Limb (tissue), 2 donors: ENCODE measurements around the gene IGHMBP2.

Experiments used
- DNase-seq, 2 donors: peaks; one replicate each; pipeline ENCODE4 v3.0.0-alpha.2; 2016; ENCODE audit errors: extremely low spot score in 2 of 2

Gene IGHMBP2

DNA sequence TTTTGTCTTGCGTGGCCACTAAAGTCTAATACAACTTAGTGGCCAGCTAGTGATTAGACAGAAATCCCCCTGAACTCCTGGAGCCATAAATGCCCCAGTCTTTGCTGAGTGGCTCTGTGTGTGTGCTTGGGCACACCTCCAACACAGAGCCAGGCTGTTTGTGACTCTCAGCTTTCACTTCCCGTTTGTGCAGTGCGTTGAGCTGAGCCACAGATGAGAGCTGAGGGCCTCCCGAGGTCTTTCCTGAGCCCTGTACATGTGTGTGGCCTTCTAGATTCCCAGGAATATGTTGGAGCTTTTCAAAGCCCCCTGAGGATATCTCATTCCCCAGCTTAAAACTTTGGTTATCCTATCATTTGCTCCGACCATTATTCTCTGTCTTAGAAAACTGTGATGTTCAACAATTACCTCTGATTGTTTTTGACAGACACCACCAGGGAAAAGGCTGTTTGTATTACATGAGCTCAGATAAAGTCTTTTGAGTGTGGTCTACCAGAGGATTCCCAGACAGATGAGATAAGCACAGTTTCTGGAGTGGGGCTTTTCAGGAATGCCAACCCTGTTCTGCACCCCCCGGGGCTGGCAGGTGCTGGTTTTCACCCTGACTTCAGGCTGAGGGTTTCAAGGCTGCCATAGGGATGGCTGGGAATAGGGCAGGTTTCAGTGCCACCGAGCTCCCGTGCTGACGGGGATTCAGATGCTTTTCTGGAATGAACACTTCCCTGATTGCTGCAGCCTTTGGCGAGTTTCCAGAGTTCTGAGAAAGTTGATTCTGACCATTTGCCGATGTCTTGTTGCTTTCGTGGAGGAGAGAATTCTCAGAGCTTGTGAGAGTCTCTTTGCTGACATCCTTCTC is 23.8 kb downstream of the IGHMBP2 start:
- DNase-seq: no peak

DNA sequence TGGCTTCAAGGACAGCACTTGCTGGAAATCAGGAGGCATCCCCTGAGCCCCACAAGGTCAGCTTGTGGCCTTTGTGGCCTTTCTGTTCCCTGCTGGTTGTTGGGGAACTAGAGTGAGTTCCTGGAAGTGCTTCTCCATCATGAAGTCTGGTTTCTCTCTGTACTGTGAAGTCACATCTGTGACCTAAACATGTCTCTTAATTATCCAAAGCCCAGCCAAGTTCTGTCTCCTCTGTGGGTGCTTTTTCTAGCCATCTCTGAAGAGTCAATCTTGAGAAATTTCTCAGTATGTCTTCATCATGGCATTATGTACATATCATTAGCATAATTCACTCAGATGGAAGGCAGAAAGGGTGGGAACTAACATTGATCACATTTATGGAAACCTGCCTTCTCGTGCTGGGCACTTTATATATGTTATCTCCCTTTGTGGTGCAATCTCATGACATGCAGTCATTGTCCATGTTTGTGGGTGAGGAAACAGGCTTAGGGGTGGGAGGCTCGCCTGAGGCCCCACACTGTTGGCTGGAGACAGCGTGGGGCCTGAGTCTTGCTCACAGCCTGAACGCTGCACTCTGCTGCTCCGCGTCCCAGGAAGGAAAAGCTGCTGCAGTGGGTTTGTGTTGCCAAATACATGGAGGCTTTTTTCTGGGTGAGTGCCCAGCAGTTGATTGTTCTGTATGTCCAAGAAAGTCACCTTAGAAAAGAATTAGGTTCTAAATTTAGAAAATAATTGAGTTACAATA is 24.6 kb downstream of the IGHMBP2 start:
- no peak for DNase-seq

DNA sequence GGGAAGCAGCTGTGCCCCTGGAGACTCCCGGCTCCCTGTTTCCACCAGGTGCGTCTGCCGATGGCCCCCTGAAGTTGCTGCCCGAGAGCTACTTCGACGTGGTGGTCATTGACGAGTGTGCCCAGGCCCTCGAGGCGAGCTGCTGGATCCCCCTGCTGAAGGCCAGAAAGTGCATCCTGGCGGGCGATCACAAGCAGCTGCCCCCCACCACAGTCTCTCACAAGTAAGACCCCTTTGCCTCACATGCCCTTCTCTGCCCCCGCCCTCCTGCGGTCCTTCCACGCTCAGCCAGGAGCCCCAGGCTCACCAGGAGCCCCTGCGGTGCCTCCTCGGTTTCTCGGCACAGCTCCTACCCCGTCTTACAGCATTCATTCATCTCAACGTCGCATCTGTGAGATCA is 25.4 kb downstream of the IGHMBP2 start:
- DNase-seq: no peak

DNA sequence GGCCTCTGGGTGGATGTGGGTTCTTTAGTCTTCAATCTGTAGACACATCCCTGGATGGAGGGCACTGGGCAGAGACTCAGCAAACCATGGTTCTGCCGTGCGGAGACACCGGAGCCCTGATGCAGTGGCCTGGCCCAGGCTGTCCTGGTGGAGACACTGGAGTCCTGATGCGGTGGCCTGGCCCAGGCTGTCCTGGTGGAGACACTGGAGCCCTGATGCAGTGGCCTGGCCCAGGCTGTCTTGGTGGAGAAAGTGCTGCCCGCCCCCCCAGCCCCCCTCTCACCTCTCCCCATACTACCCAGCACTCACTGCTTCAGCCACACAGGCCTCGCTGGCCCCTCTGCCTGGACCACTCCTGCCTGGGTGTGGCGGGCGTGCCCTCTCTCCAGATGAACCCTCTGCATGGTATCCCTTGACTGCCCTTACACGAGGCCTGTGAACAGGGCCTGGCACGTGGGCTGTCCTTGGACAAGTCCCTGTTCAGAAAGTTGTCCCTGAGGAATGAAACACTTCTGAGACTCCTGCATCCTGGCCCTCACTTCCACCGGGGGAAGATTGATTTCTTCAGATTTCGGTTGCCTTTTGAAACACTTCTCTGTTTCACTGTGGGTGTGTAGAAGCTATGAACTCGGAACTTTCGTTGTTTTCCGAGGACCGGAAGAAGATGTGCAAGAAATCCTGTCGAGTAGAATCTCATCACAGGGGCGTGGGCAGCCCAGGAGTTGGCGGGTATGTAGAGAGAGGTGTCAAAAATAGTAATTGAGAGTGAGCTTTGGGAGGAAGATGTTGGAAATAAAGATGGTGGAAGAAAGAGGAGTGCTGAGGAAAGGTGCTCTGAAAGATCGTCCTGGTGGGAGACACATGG is 26.2 kb downstream of the IGHMBP2 start:
- no peak for DNase-seq

DNA sequence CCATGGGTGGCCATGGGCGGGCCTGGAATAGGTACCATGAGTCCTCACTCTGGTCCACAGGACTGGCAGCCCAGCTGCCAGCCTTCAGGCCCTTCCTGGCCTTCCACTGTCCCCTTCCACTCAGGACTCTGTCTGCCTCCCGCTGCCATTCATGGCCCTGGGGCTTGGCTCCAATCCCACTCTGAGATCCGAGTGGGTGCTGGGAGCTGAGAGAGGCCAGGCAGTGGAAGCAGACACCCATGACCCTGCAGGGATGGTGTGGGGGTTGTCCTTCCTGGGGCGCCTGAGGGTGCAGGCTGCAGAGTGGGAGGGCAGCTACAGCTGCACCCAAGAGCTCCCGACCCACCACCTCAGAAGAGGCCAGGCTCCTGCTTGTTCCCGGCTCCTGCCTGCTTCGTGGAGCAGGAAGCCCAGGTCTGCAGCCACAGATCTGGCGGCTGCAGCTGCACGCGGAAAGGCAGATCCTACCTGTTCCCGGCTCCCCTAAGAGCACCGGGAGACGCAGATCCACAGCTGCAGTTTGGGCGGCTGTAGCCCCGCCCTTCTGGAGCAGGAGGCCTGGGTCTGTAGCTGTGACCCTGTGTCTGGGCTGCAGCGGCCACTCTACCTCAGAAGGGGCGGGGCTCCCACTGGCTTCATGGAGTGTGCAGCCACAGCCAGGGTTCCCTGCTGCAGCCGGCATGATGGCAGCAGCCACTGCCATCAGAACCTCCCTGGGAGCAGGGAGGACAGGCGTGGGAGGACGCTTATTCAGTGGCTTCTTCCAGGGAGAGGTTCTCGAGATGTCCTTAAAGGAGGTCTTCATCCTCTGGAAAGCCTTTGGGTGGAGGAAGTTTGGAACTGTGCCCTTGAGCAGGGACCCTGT is 27.5 kb downstream of the IGHMBP2 start:
- no peak for DNase-seq

DNA sequence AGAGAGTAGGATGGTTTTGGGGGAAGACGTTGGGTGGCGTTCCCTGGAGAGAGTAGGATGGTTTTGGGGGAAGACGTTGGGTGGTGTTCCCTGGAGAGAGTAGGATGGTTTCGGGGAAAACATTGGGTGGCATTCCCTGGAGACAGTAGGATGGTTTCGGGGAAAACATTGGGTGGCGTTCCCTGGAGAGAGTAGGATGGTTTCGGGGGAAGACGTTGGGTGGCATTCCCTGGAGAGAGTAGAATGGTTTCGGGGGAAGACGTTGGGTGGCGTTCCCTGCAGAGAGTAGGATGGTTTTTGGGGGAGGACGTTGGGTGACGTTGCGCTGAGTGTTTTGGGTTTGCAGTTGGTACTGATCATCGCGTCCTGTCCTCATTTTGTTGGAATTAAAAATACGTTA is 28.2 kb downstream of the IGHMBP2 start:
- DNase-seq: no peak

DNA sequence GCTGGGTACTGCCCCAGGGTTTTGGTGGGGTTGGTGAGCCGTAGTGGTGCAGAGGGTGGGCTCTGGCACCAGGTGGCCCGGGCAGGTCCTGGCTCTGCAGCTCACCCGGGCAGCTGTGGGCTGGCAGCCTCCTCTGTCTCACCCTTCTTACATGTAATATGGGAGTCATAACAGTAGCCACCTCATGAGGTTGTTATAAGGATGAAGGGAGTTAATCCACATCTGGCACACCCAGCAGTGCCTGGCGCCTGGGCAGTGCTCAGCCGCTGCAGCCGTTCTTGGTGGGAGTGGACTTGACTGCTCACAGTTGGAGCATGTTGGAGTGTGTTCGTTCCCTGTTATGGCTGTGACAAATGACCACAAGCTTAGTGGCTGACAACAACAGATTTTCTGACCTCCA is 28.7 kb downstream of the IGHMBP2 start:
- DNase-seq: no peak

DNA sequence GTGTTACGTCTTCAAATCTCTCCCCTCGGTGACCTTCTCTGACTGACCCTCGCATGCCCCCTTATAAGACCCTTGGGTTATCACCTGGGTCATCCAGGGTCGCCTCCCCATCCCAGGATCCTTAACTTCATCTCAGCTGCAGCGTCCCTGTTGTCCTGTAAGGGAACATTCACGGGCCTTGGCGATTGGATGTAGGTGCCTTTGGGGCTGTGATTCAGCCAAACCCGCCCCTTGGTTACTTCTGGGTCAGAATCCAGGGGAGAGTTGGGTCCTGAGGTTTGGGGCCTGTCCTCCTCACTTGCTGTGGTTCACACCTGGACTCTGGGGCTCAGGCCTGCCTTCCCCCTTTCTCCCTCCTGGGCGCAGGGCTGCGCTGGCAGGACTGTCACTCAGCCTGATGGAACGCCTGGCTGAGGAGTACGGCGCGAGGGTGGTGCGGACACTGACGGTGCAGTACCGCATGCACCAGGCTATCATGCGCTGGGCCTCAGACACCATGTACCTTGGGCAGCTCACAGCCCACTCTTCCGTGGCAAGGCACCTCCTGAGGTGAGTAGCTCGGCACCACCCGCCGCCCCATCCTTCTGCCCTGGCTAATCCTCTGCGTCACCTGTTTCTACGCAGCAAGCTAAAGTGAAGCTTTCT is 29.4 kb downstream of the IGHMBP2 start:
- DNase-seq: no peak

DNA sequence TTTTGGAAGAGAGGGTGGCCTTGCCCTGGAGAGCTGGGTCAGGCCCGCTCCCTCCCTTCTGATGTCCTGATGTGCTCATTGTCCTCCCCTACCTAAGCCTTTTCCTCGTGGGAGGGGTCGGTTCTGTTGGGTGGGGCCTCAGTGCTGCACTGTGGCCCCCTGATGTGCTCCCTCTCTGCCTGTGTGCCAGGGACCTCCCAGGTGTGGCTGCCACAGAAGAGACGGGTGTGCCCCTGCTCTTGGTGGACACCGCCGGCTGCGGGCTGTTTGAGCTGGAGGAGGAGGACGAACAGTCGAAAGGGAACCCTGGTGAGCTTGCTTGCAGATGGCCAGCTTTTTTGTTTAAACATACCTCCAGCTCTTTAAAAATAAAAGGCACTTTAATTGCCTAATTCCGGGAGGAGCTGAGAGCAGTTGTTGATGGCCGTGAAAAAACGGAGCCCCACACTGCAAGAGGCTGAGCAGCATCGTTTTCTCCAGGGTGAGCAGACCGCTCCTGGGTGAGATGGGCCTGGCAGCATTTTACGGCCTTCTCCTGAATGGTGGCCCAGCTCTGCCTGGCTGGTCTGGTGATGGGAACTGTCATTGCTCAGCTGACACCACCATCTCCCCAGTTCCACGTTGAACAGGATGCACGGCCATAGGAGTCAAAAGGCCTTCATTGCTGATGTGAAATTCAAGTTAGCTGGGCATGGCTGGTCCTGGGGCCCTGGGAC is 30.1 kb downstream of the IGHMBP2 start:
- no peak for DNase-seq

DNA sequence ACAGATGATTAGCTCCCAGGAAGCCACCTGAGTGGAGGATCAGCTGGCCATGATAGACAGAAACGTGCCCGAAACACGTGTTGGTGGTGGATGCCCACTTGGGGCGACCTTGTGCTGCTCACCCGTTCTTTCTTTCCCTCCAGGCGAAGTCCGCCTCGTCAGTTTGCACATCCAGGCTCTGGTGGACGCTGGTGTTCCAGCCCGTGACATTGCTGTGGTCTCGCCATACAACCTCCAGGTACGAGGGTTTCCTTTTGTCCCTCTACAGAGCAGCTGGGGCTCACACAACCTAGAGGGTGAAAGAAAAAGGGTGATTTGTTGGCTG is 30.6 kb downstream of the IGHMBP2 start:
- DNase-seq: no peak

DNA sequence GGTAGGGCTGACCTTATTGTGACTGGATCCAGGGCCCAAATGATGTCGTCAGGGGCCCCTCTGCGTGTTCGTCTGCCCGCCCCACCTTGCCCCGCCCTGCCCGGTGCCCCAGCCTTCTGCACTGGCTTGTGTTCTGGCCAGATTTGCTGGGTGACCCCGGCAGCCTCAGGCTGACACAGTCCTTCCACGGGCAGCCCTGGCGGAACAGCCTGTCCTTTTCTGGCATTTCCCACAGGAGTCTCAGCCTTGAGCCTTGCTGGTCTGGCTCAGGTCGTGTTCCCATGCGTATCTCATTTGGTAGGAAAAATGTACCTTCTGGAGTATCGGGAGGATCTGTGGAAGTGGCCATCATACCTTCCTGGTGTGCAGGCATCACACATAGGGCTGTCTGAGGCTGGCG is 31.0 kb downstream of the IGHMBP2 start:
- no peak for DNase-seq

DNA sequence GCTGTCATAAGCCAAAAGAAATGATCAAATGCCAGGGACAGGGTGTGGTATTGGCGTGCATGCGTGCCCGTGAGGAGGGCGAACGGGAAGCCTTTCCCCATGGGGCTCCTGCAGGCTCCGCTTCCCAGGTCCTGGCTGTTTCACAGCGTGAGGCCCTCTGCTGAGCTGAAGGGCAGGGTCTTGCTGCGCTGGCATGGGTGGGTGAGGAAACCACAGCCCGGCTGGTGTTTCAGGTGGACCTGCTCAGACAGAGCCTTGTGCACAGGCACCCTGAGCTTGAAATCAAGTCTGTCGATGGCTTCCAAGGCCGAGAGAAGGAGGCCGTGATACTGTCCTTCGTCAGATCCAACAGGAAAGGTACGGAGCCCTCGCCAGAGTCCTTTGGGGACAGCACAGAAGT is 31.4 kb downstream of the IGHMBP2 start:
- DNase-seq: no peak

DNA sequence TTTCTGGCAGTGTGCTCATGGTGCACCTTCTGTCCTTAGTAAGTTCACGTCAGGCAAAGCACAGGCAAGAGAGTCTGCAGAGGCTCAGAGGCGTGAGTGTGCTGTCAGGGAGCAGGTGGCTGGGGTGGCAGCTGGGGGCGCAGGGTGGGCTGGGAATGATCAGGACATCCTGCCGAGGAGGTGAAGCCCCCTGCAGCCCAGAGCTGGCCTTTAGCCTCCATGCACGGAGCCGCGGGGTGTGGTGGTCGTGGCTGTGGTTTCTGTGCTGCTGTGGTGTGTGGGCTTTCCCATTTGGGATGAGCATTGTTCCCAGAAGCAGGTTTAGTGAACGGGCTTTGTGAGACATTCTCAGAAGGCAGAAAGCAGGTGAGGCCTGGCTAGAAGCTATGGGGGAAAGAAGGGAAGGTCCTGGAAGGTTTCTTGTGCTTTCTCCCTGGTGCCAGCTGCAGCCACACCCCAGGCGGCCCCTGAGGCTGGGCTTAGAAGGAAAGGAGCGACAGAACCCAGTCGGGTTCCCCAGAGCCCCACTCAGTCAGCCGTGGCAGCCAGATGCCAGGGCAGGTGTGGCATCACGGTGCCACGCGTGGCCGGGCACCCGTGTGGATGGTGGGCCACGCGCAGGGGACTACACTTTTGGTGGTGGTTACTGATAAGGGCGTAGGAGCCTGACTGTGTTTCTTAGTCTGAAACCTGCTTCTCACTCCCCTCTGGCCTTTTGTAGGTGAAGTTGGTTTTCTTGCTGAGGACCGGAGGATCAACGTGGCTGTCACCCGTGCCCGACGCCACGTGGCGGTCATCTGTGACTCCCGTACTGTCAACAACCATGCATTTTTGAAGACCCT is 32.0 kb downstream of the IGHMBP2 start:
- DNase-seq: no peak

DNA sequence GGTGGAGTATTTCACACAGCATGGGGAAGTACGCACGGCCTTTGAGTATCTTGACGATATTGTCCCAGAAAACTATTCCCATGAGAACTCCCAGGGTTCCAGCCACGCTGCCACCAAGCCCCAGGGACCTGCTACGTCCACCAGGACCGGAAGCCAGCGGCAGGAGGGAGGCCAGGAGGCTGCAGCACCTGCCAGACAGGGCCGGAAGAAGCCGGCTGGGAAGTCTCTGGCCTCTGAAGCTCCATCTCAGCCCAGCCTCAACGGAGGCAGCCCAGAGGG is 32.6 kb downstream of the IGHMBP2 start:
- DNase-seq: no peak

DNA sequence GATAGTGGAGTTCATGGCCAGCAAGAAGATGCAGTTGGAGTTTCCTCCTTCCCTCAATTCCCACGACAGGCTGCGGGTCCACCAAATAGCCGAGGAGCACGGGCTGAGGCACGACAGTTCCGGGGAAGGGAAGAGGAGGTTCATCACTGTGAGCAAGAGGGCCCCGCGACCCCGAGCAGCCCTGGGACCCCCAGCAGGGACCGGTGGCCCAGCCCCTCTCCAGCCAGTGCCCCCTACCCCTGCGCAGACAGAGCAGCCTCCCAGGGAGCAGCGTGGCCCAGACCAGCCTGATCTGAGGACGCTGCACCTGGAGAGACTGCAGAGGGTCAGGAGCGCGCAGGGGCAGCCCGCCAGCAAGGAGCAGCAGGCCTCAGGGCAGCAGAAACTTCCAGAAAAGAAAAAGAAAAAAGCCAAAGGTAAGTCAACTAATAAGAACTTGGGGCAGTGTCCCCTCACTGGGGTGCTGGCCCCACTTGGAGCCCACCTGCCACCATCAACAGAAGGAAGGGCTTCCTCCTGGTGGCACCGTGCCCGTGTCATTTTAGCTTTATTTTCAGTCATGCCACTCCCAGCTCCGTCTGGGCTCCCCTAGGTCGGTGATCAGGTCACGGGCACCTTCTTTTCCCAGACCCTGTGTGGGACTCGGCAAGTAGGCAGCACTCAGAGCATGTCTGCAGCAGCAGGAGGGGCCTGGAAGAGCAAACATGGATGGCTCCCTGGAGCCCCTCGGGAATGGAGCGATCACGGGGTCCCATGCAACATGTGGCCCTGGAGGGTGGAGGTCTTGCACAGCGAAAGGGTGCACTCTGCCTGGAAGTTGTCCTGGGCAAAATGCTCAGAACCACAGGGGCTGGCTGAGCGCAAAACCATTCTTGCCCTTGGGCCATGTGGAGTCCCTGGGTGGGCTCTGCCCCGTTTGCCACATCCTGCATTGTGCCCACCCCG is 33.3 kb downstream of the IGHMBP2 start:
- DNase-seq: peak in 1 of 2 donors; percentile 19

DNA sequence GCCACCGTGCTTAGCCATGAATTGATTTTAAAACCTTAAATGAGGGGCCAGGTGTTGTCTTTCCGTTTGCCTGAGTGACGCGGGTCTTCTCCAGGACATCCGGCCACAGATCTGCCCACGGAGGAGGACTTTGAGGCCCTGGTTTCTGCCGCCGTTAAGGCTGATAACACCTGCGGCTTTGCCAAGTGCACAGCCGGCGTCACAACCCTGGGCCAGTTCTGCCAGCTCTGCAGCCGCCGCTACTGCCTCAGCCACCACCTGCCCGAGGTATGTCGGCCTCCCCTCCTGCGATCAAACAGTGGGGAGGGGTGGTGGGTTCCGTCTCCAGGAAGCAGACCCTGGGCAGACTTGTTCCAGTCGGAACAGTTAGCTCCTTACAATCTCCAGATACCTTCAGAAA is 34.4 kb downstream of the IGHMBP2 start:
- DNase-seq: peak in 1 of 2 donors; percentile 7

DNA sequence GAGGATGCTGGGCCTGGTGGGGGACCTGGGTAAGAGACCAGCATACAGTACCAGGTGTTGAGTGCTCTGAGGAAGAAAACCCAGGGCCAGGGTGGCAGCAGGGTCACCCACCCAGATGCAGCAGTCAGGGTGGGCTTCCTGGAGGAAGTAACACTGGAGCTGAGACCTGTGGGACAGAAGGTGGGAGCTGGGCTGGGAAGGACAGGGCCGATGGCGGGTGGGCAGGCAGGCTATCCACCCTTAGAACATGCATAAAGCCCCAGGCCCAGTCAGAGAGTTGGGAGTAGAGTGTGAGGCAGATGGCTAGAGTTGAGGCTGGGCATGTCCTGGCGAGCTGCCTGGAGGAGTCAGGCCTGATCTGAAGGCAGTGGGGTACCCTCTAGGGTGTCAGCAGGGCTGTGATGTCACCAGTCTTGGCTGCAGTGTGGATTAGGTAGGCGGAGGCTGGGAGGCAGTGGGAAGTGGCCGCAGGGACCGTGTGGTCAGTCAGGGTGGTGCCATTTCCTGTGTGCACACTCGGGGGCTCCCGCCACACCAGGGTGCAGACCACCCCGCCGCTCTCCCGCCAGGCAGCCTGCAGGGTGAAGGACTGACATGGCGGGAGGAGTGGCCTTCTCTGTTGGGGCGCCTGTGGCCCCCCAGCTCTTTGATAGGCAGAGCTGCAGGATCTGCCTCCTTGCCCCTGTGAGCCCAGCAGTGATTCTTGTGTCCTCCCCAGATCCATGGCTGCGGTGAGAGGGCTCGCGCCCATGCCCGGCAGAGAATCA is 35.3 kb downstream of the IGHMBP2 start:
- DNase-seq: peak in 1 of 2 donors; percentile 8
